Measurements from ENCODE around the gene MINDY1.

Gene MINDY1

DNA sequence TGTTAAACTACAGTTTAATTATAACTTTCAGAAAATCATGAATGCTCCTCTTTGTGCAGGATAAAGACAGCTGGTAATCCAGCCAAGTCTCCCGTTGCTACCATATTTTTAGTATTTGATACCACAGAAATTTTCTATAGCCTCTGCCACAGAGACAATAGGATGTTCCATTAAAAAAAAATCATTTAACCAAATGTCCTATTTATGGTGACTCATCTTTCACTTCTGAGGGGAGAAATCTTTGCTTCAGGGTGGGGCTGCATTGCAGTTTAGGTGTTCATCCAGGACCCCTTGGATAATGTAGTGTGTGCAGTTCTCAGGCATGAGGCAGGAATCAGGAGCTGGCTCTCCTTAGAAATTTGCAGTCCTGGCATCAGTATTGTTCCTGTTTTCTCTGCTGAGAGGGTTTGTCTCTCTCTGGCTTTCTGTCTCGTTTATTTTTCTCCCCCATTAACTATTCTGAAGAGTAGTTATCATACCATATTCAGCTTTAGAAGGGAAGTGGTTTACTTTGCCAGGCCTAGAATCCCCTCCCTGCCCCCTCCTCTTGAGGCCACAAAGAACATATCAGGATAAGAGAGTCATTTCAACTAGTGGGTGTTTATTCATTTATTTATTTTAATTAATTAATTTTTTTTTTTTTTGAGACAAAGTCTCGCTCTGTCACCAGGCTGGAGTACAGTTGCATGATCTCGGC, 4.6 kb upstream of the MINDY1 start:
- no peak for DNase-seq

DNA sequence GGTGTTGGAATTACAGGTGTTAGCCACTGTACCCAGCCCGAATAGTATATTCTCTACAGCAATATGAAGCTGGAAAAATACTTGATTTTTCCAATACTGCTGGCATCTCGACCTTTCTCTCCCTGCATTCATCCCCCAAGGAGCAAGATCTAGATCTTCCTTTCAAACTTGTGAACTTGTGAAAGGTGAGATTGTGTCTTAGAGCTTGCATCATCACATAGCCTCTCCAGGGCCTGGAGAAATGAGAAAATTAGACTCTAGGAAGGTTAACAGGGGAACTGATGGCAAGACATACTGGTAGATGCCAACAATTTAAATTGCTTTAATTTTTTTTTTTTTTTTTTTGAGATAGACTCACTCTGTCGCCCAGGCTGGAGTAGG, 3.6 kb upstream of the MINDY1 start:
- DNase-seq: no peak

- DNase-seq: no peak
Measured at GRCh38 chr1:151009674-151010345, 3.1 kb upstream of the MINDY1 start.

- no peak for DNase-seq
Measured at GRCh38 chr1:151009206-151009587, 2.5 kb upstream of the MINDY1 start.

GRCh38 chr1:151008244-151009205, 1.8 kb upstream of the MINDY1 start, which contains the start of gene PRUNE1:
Gene PRUNE1, plus strand, starts transcription at chr1:151008449. Its CDS starts 184 bp downstream, at chr1:151008633.
- DNase-seq: peak; percentile 95

DNA sequence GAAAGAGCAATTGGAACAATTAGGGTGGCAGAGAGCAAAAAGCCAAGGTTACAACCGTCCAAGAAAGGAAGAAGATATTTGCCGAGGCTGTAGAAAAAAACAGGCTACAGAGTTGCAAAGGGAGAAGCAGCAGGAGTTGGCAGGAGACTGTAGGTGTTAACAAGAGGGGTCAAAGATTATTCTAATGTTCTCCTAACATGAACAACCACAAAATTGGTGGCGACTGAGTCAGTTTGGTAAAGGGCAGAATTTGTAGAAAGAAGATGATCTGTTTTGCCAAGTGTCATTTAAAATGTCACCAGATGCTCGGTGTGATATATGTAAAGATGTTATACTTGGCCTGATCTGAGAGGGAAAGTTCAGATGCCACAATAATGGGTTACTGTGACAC, 1.1 kb upstream of the MINDY1 start:
- DNase-seq: no peak

- DNase-seq: no peak
Measured at GRCh38 chr1:151005729-151006319, 878 bp downstream of the MINDY1 start.

- DNase-seq: no peak
Measured at GRCh38 chr1:151003180-151003579, 3.5 kb downstream of the MINDY1 start.

DNA sequence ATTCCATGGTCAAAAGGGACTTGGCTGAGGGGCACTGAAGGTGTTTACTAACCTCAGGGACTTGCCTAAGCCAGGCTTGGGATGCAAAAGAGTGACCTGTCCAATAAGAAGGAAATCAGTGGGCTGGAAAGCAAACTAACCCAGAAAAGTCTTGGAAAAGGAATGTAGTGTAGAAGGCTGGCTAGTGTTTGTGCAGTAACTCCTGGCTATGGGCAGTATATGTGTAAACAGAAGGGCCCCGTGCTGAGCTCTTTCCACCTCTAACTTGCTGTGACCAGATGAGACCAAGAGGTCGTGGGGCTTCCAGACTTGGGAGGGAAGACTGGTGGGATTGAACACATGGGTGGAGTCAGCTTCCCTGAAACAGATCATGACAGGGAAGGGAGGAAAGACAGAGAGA, 4.1 kb downstream of the MINDY1 start:
- no peak for DNase-seq

DNA sequence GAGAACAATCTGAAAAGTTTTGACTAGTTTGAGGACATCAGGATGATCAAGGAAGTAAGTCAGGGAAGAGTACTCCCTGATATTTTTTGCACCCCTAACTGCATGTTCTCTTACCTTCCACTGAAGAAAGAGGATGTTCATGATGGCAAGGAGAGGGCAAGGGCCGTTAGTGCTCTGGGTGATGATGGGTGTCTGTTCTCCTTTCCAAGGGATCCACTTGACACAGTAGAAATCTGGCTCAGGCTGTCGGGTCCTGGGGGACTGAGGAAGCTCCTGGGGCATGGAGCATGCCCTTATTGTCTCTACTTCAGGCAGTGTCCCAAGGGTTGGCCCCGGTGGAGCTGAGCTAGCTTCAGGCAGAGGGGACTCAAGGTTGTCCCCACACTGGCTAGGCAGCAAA, 4.7 kb downstream of the MINDY1 start:
- DNase-seq: no peak

GRCh38 chr1:151001602-151002001, 5.1 kb downstream of the MINDY1 start:
- DNase-seq: no peak

DNA sequence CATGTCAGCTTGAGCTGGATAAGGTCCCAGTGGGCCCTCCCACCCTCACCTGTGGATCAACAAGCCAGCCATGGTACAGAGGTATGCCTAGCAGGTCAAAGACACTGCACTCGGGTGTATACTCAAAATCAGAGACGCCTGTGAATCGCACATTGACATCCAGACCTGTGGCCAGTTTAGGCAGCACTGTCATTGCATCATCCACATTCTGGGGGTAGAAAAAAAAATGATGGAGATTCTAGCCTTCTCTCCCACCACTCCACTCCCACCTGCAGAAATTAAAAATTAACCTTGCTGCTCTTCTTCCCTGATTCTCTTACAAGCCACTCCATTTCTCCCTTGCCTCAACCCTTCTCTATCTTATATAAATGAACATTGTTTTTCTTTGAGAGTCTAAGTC, 6.3 kb downstream of the MINDY1 start:
- DNase-seq: no peak

GRCh38 chr1:150999926-151000325, 6.8 kb downstream of the MINDY1 start:
- DNase-seq: no peak

GRCh38 chr1:150999051-150999674, 7.5 kb downstream of the MINDY1 start:
- no peak for DNase-seq

GRCh38 chr1:150997949-150998348, 8.8 kb downstream of the MINDY1 start:
- DNase-seq: no peak

- DNase-seq: no peak
Measured at GRCh38 chr1:150997126-150997872, 9.4 kb downstream of the MINDY1 start.

- no peak for DNase-seq
Measured at GRCh38 chr1:150995896-150996295, 10.8 kb downstream of the MINDY1 start.

DNA sequence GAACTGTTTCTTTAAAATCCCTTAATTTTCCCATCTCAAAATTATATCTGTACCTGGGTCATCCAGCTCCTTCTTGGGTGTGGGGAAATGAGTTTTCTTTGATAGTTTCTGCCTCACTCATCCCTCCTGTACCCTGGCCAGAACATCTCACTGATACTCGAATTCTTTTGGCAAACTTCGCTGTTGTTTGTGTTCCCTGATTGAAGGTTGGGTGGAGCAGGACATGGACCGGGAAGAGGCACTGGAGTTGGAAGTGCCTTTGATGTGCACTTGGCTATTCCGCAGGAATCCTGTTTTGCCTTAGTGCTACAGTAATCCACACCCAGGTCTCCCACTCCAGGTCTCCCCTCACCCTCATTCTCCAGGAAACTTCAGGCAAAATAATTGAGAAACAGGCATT, 11.2 kb downstream of the MINDY1 start:
- DNase-seq: no peak

DNA sequence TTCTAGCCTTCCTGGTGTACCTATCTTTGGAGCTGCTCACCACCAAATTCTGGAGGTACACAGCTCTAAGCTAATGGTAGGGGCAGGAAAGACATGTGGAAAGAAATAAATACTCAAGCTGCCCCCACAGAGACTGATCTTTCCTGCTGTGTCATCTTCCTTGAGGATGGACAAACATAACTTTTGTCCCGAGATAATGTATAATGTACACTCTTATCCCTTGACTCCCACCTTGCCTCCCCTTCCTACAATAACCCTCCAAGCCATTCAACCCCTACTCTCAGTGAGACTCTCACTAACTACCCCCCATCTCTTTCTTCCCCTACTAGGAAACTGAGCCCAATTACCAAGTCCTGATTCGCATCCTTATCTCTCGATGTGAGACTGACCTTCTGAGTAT, 12.5 kb downstream of the MINDY1 start:
- DNase-seq: no peak

DNA sequence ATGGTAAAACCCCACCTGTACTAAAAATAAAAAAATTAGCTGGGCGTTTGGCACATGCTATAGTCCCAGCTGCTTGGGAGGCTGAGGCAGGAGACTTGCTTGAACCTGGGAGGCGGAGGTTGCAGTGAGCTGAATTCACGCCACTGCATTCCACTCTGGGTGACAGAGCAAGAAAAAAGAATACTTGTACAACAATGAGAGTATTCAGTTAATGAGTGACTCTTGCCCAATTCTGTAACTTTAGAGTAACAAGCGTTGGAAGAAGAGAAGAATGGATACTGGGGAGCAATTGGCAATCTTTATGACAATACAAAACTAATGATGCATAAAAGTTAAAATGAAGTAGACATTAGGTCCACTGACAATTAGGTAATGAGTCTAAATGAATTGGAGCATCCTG, 14.1 kb downstream of the MINDY1 start:
- DNase-seq: no peak

GRCh38 chr1:150987924-150988323, 18.8 kb downstream of the MINDY1 start:
- no peak for DNase-seq

Measured in activated gamma-delta T cell treated with Interleukin-2 at 50 U/mL for 16 hours (primary cell).